ENCODE data around the gene KCNS1. TPM values are rescaled to one million over a fixed set of nuclear protein-coding genes. Genes with fewer than 3 reads are reported as not detected.

KCNS1 gene
- total and polyA plus RNA-seq, 2 of the 8 experiments (the other 6 are each of a cell fraction or from before 2014, with no cell fraction given), result 1.4 to 1.8 TPM

GRCh38 chr20:45114465-45115385 is 13.8 kb upstream of the KCNS1 start, which contains the start of gene WFDC5 (continued):
- TF ChIP-seq RNF2 (IDR thresholded peaks at IDR 0.05; ENCODE audit: borderline replicate concordance, low read depth, low read length, missing control alignments, poor library complexity, severe bottlenecking), result no peak
